Mesendoderm (in vitro differentiated cells): Measurements from ENCODE around the gene RNF167.

ENCODE experiments used
- DNase-seq: peaks from one replicate; pipeline ENCODE4 v3.0.0; 2013
- H2AK5ac ChIP-seq: 2 replicates; pipeline ENCODE4 v1.6.1; 2013; ENCODE audit warnings: low read length, inconsistent platforms
- H2BK120ac ChIP-seq: 2 replicates; pipeline ENCODE4 v1.6.1; 2013; ENCODE audit warnings: low read depth, mild to moderate bottlenecking, low read length, moderate library complexity, mixed read lengths
- H2BK15ac ChIP-seq: replicated peaks from 2 replicates; pipeline ENCODE4 v1.6.1; 2013; ENCODE audit warnings: low read depth, mild to moderate bottlenecking, moderate library complexity
- H2BK5ac ChIP-seq: 2 replicates; pipeline ENCODE4 v1.6.1; 2013; ENCODE audit warnings: low read length, inconsistent platforms
- H3K18ac ChIP-seq: 2 replicates; pipeline ENCODE4 v1.6.1; 2013; ENCODE audit warnings: mild to moderate bottlenecking, low read length, mixed read lengths
- H3K23ac ChIP-seq: one replicate; pipeline ENCODE4 v1.6.1; 2013; ENCODE audit warnings: low read length
- H3K27ac ChIP-seq: 2 replicates; pipeline ENCODE4 v1.5.1; 2013; ENCODE audit warnings: low read depth, mild to moderate bottlenecking, inconsistent platforms, low read length, moderate library complexity
- H3K27me3 ChIP-seq: 2 replicates; pipeline ENCODE4 v1.6.1; 2013; ENCODE audit warnings: low read length, control low read depth, mild to moderate bottlenecking, inconsistent platforms; ENCODE audit not compliant: insufficient read depth, poor library complexity
- H3K36me3 ChIP-seq: 2 replicates; pipeline ENCODE4 v1.6.1; 2013; ENCODE audit warnings: low read length, inconsistent platforms; ENCODE audit not compliant: control insufficient read depth, insufficient read depth
- H3K4ac ChIP-seq: one replicate; pipeline ENCODE4 v1.6.1; 2013; ENCODE audit warnings: low read depth, mild to moderate bottlenecking, low read length, moderate library complexity
- H3K4me1 ChIP-seq: 2 replicates; pipeline ENCODE4 v1.6.1; 2013; ENCODE audit warnings: low read depth, low read length, inconsistent platforms; ENCODE audit not compliant: control insufficient read depth
- H3K4me2 ChIP-seq: 2 replicates; pipeline ENCODE4 v1.6.1; 2013; ENCODE audit warnings: low read length
- H3K4me3 ChIP-seq: 2 replicates; pipeline ENCODE4 v1.5.1; 2013; ENCODE audit warnings: mild to moderate bottlenecking, low read length
- H3K56ac ChIP-seq: one replicate; pipeline ENCODE4 v1.6.1; 2013; ENCODE audit warnings: low read length
- H3K79me1 ChIP-seq: 2 replicates; pipeline ENCODE4 v1.6.1; 2013; ENCODE audit warnings: low read length, inconsistent platforms
- H3K79me2 ChIP-seq: 2 replicates; pipeline ENCODE4 v1.6.1; 2013; ENCODE audit warnings: mild to moderate bottlenecking, low read length; ENCODE audit not compliant: control insufficient read depth, insufficient read depth
- H3K9ac ChIP-seq: 2 replicates; pipeline ENCODE4 v1.6.1; 2013; ENCODE audit warnings: low read length, inconsistent platforms
- H4K5ac ChIP-seq: one replicate; pipeline ENCODE4 v1.6.1; 2013; ENCODE audit warnings: low read length
- H4K8ac ChIP-seq: one replicate; pipeline ENCODE4 v1.6.1; 2013; ENCODE audit warnings: low read depth, mild to moderate bottlenecking, control low read depth, low read length, moderate library complexity
- WGBS: extraction: QIAGEN DNeasy Blood & Tissue Kit; methylation state at CpG from one replicate; pipeline ENCODE4 v1.1.7; 2013; ENCODE audit warnings: low lambda C conversion rate, missing lambda C conversion rate; ENCODE audit not compliant: insufficient coverage; ENCODE audit errors: extremely low coverage; 5-methylcytosine and 5-hydroxymethylcytosine counted together

The RNF167 gene

GRCh38 chr17:4974115-4974670 lies 34.1 kb downstream of the RNF167 start:
- Histone ChIP-seq H2AK5ac (no peak overlapping the region), H3K36me3 (no peaks in the 10 kb centered on the region), H2BK5ac (no peak overlapping the region), H3K4me2 (no peak overlapping the region), H3K27ac (no peak overlapping the region), H3K79me1 (peaks cover 3% of the 10 kb centered on the region), H3K9ac (no peak overlapping the region), H3K4me1 (peaks cover 2% of the 10 kb centered on the region), H2BK15ac (no peak overlapping the region), H3K18ac (no peak overlapping the region), H3K4ac (no peak overlapping the region), H3K27me3 (no peaks in the 10 kb centered on the region), H2BK120ac (no peak overlapping the region), H3K23ac (no peak overlapping the region), H3K4me3 (no peak overlapping the region), H4K8ac (no peak overlapping the region), H3K56ac (no peak overlapping the region), H3K79me2 (peaks cover 3% of the 10 kb centered on the region), H4K5ac (no peak overlapping the region)
- no peak for DNase-seq
- no CpG with 5 or more reads among the region's 9 CpGs for WGBS

- no peak overlapping the region for H3K18ac ChIP-seq
- no peak overlapping the region for H2AK5ac ChIP-seq
- H3K23ac ChIP-seq = no peak overlapping the region
- H3K9ac ChIP-seq = no peak overlapping the region
- H4K8ac ChIP-seq = no peak overlapping the region
- H3K4me3 ChIP-seq = no peak overlapping the region
- no peak overlapping the region for H3K4me2 ChIP-seq
- no peak overlapping the region for H3K56ac ChIP-seq
- H2BK120ac ChIP-seq = no peak overlapping the region
- H3K36me3 ChIP-seq = no peaks in the 10 kb centered on the region
- H2BK15ac ChIP-seq = no peak overlapping the region
- no peak for DNase-seq
- H2BK5ac ChIP-seq = no peak overlapping the region
- H3K4me1 ChIP-seq = no peaks in the 10 kb centered on the region
- H3K27ac ChIP-seq = no peak overlapping the region
- no peak overlapping the region for H4K5ac ChIP-seq
- H3K4ac ChIP-seq = no peak overlapping the region
- no peaks in the 10 kb centered on the region for H3K27me3 ChIP-seq
- no peaks in the 10 kb centered on the region for H3K79me1 ChIP-seq
- no peaks in the 10 kb centered on the region for H3K79me2 ChIP-seq
These were observed 38.7 kb downstream of the RNF167 start for GRCh38 chr17:4978726-4979125.

GRCh38 chr17:4980644-4981216 lies 40.7 kb downstream of the RNF167 start:
- peak; percentile 90 for DNase-seq

GRCh38 chr17:4982305-4982704 lies 42.2 kb downstream of the RNF167 start:
- H3K56ac ChIP-seq = no peak overlapping the region
- no peak overlapping the region for H4K5ac ChIP-seq
- no peak overlapping the region for H3K9ac ChIP-seq
- H3K4me1 ChIP-seq = no peaks in the 10 kb centered on the region
- no peak overlapping the region for H2BK120ac ChIP-seq
- H3K79me1 ChIP-seq = no peaks in the 10 kb centered on the region
- no peak overlapping the region for H3K4me2 ChIP-seq
- no peaks in the 10 kb centered on the region for H3K36me3 ChIP-seq
- no peak overlapping the region for H2AK5ac ChIP-seq
- no peaks in the 10 kb centered on the region for H3K27me3 ChIP-seq
- no CpG with 5 or more reads among the region's 5 CpGs for WGBS
- H3K23ac ChIP-seq = no peak overlapping the region
- no peak overlapping the region for H2BK5ac ChIP-seq
- no peak overlapping the region for H2BK15ac ChIP-seq
- H3K18ac ChIP-seq = no peak overlapping the region
- H4K8ac ChIP-seq = no peak overlapping the region
- no peak overlapping the region for H3K4me3 ChIP-seq
- H3K27ac ChIP-seq = no peak overlapping the region
- DNase-seq = no peak
- H3K4ac ChIP-seq = no peak overlapping the region
- no peaks in the 10 kb centered on the region for H3K79me2 ChIP-seq

More at GRCh38 chr17:4980644-4981216, 40.7 kb downstream of the RNF167 start:
- H2BK5ac ChIP-seq = no peak overlapping the region
- no peaks in the 10 kb centered on the region for H3K79me2 ChIP-seq
- no peak overlapping the region for H3K27ac ChIP-seq
- H3K23ac ChIP-seq = no peak overlapping the region
- H4K8ac ChIP-seq = no peak overlapping the region
- no peak overlapping the region for H4K5ac ChIP-seq
- no peaks in the 10 kb centered on the region for H3K27me3 ChIP-seq
- no peak overlapping the region for H3K56ac ChIP-seq
- no peak overlapping the region for H3K18ac ChIP-seq
- no peak overlapping the region for H3K9ac ChIP-seq
- no peak overlapping the region for H2BK120ac ChIP-seq
- no peak overlapping the region for H3K4me2 ChIP-seq
- no peaks in the 10 kb centered on the region for H3K36me3 ChIP-seq
- no peak overlapping the region for H2AK5ac ChIP-seq
- no peak overlapping the region for H3K4ac ChIP-seq
- H3K79me1 ChIP-seq = no peaks in the 10 kb centered on the region
- no peaks in the 10 kb centered on the region for H3K4me1 ChIP-seq
- H3K4me3 ChIP-seq = no peak overlapping the region
- no peak overlapping the region for H2BK15ac ChIP-seq
- no CpG with 5 or more reads among the region's 6 CpGs for WGBS

- no peak overlapping the region for H3K9ac ChIP-seq
- H3K36me3 ChIP-seq = no peaks in the 10 kb centered on the region
- H3K79me2 ChIP-seq = no peaks in the 10 kb centered on the region
- no peak overlapping the region for H3K18ac ChIP-seq
- H3K27ac ChIP-seq = no peak overlapping the region
- no peak overlapping the region for H2BK5ac ChIP-seq
- peaks cover 6% of the 10 kb centered on the region for H3K4me1 ChIP-seq
- DNase-seq = no peak
- H4K8ac ChIP-seq = no peak overlapping the region
- no peak overlapping the region for H3K4me3 ChIP-seq
- no peaks in the 10 kb centered on the region for H3K79me1 ChIP-seq
- H2AK5ac ChIP-seq = no peak overlapping the region
- H3K27me3 ChIP-seq = no peaks in the 10 kb centered on the region
- H3K4me2 ChIP-seq = no peak overlapping the region
- H3K23ac ChIP-seq = no peak overlapping the region
- H4K5ac ChIP-seq = no peak overlapping the region
- no peak overlapping the region for H2BK15ac ChIP-seq
- H3K56ac ChIP-seq = peak overlapping the region; percentile 79
- no peak overlapping the region for H3K4ac ChIP-seq
- H2BK120ac ChIP-seq = no peak overlapping the region
- WGBS = no CpG with 5 or more reads among the region's 5 CpGs
These were observed 46.3 kb downstream of the RNF167 start for GRCh38 chr17:4986403-4986802.
